H9 (cell line): Measurements from ENCODE around the gene PGR. TPM values are rescaled to one million over a fixed set of nuclear protein-coding genes. Genes with fewer than 3 reads are reported as not detected.

Experiments used
- DNase-seq: peaks from one replicate; pipeline ENCODE4 v3.0.0-alpha.2; 2017
- H2AFZ ChIP-seq: one replicate; pipeline ENCODE4 v1.6.1; 2013; ENCODE audit warnings: mild to moderate bottlenecking, low read length, control low read depth, moderate library complexity
- H2AK5ac ChIP-seq: 2 replicates; pipeline ENCODE4 v1.6.1; 2013; ENCODE audit warnings: low read length, control low read depth, mixed read lengths; ENCODE audit not compliant: insufficient read length
- H2BK120ac ChIP-seq: one replicate; pipeline ENCODE4 v1.6.1; 2013; ENCODE audit warnings: low read depth, mild to moderate bottlenecking, low read length, control low read depth, inconsistent platforms; ENCODE audit not compliant: poor library complexity, severe bottlenecking
- H2BK12ac ChIP-seq: 2 replicates; pipeline ENCODE4 v1.6.1; 2013; ENCODE audit warnings: low read length, control low read depth, mixed read lengths, low read depth; ENCODE audit not compliant: insufficient read length
- H2BK15ac ChIP-seq: 2 replicates; pipeline ENCODE4 v1.6.1; 2013; ENCODE audit warnings: low read depth, low read length, control low read depth
- H2BK20ac ChIP-seq: one replicate; pipeline ENCODE4 v1.6.1; 2013; ENCODE audit warnings: low read depth, mild to moderate bottlenecking, low read length, control low read depth, inconsistent platforms; ENCODE audit not compliant: poor library complexity, severe bottlenecking
- H2BK5ac ChIP-seq: 2 replicates; pipeline ENCODE4 v1.6.1; 2013; ENCODE audit warnings: low read length, control low read depth, mixed read lengths; ENCODE audit not compliant: insufficient read length
- H3K14ac ChIP-seq: 2 replicates; pipeline ENCODE4 v1.6.1; 2013; ENCODE audit warnings: low read length, control low read depth; ENCODE audit not compliant: insufficient read depth
- H3K18ac ChIP-seq: 2 replicates; pipeline ENCODE4 v1.6.1; 2013; ENCODE audit warnings: low read depth, mild to moderate bottlenecking, mixed read lengths, low read length, control low read depth; ENCODE audit not compliant: insufficient read length
- H3K23ac ChIP-seq: 2 replicates; pipeline ENCODE4 v1.6.1; 2013; ENCODE audit warnings: low read length, control low read depth, mixed read lengths, low read depth; ENCODE audit not compliant: insufficient read length
- H3K23me2 ChIP-seq: 2 replicates; pipeline ENCODE4 v1.6.1; 2013; ENCODE audit warnings: low read depth, mild to moderate bottlenecking, mixed read lengths, low read length, control low read depth; ENCODE audit not compliant: insufficient read length, poor library complexity, severe bottlenecking
- H3K27ac ChIP-seq: 2 replicates; pipeline ENCODE4 v1.5.1; 2013; ENCODE audit warnings: low read length, control low read depth, mixed read lengths, low read depth; ENCODE audit not compliant: insufficient read length
- H3K27me3 ChIP-seq: 2 replicates; pipeline ENCODE4 v1.6.1; 2013; ENCODE audit warnings: low read length, control low read depth, inconsistent platforms; ENCODE audit not compliant: insufficient read depth
- H3K4ac ChIP-seq: 2 replicates; pipeline ENCODE4 v1.6.1; 2013; ENCODE audit warnings: low read depth, mild to moderate bottlenecking, control low read depth, inconsistent platforms, low read length, moderate library complexity
- H3K4me1 ChIP-seq: 2 replicates; pipeline ENCODE4 v1.6.1; 2013; ENCODE audit warnings: low read length, control low read depth, inconsistent platforms; ENCODE audit not compliant: insufficient read depth
- H3K4me2 ChIP-seq: 2 replicates; pipeline ENCODE4 v1.6.1; 2013; ENCODE audit warnings: low read length, control low read depth, mixed read lengths; ENCODE audit not compliant: insufficient read length, insufficient read depth
- H3K56ac ChIP-seq: 2 replicates; pipeline ENCODE4 v1.6.1; 2013; ENCODE audit warnings: low read depth, mild to moderate bottlenecking, mixed read lengths, low read length, control low read depth; ENCODE audit not compliant: insufficient read length
- H3K79me1 ChIP-seq: 2 replicates; pipeline ENCODE4 v1.6.1; 2013; ENCODE audit warnings: low read depth, mild to moderate bottlenecking, moderate library complexity, low read length, control low read depth, inconsistent platforms; ENCODE audit not compliant: insufficient read depth, poor library complexity, severe bottlenecking
- H3K79me2 ChIP-seq: 2 replicates; pipeline ENCODE4 v1.6.1; 2013; ENCODE audit warnings: low read length, control low read depth, inconsistent platforms; ENCODE audit not compliant: insufficient read depth
- H3K9ac ChIP-seq: 2 replicates; pipeline ENCODE4 v1.6.1; 2013; ENCODE audit warnings: low read length, control low read depth, mixed read lengths; ENCODE audit not compliant: insufficient read length; ENCODE audit errors: extremely low read depth
- H3K9me3 ChIP-seq: one replicate; pipeline ENCODE4 v1.6.1; 2013; ENCODE audit warnings: low read depth, low read length, inconsistent platforms; ENCODE audit not compliant: control insufficient read depth
- H3T11ph ChIP-seq: one replicate; pipeline ENCODE4 v1.6.1; 2013; ENCODE audit warnings: mild to moderate bottlenecking, low read length, control low read depth, inconsistent platforms
- H4K20me1 ChIP-seq: one replicate; pipeline ENCODE4 v1.6.1; 2013; ENCODE audit not compliant: control insufficient read depth, insufficient read length, insufficient read depth
- H4K5ac ChIP-seq: 2 replicates; pipeline ENCODE4 v1.6.1; 2013; ENCODE audit warnings: low read depth, mild to moderate bottlenecking, mixed read lengths, low read length, control low read depth; ENCODE audit not compliant: insufficient read length
- H4K8ac ChIP-seq: replicated peaks from 2 replicates; pipeline ENCODE4 v1.6.1; 2013; ENCODE audit warnings: low read length, control low read depth, mixed read lengths, low read depth; ENCODE audit not compliant: insufficient read length
- H4K91ac ChIP-seq: 2 replicates; pipeline ENCODE4 v1.6.1; 2013; ENCODE audit warnings: low read depth, mild to moderate bottlenecking, moderate library complexity, mixed read lengths, low read length, control low read depth; ENCODE audit not compliant: insufficient read length
- H3K27ac Mint-ChIP-seq, 3 experiments: 2 replicates in 2 of 3; 3 replicates in 1 of 3; pipeline ENCODE4 v1.8.0; 2020 to 2021; ENCODE audit warnings: mixed read lengths in 3 of 3, mild to moderate bottlenecking in 1 of 3, moderate library complexity in 1 of 3
- H3K27me3 Mint-ChIP-seq: 2 replicates; pipeline ENCODE4 v1.8.0; 2021; ENCODE audit warnings: low read depth, mild to moderate bottlenecking, moderate library complexity, mixed read lengths
- H3K36me3 Mint-ChIP-seq, 3 experiments: 2 replicates in 2 of 3; 3 replicates in 1 of 3; pipeline ENCODE4 v1.8.0; 2020 to 2021; ENCODE audit warnings: low read depth in 3 of 3, mixed read lengths in 3 of 3; ENCODE audit not compliant: insufficient read depth in 1 of 3
- H3K4me1 Mint-ChIP-seq, 2 experiments: 2 replicates each; pipeline ENCODE4 v1.8.0; 2020; ENCODE audit warnings: mixed read lengths in 2 of 2
- H3K4me3 Mint-ChIP-seq, 2 experiments: 2 replicates in 1 of 2; 3 replicates in 1 of 2; pipeline ENCODE4 v1.8.0; 2020 to 2021; ENCODE audit warnings: mild to moderate bottlenecking in 2 of 2, mixed read lengths in 2 of 2, moderate library complexity in 1 of 2
- H3K9me3 Mint-ChIP-seq, 2 experiments: 2 replicates in 1 of 2; 3 replicates in 1 of 2; pipeline ENCODE4 v1.8.0; 2020; ENCODE audit warnings: mild to moderate bottlenecking in 2 of 2, mixed read lengths in 2 of 2, moderate library complexity in 1 of 2
- CTCF ChIP-seq: fragments of 200-600 bp; sonication (generic); conservative IDR thresholded peaks from 3 replicates; pipeline ENCODE4 v1.8.0; 2021; ENCODE audit warnings: antibody characterized with exemption, mild to moderate bottlenecking
- WGBS: extraction: QIAGEN DNeasy Blood & Tissue Kit; methylation state at CpG from one replicate; pipeline ENCODE4 v1.1.7; 2013; ENCODE audit warnings: missing lambda C conversion rate, low lambda C conversion rate, mixed read lengths; ENCODE audit not compliant: insufficient read length; ENCODE audit errors: extremely low coverage; 5-methylcytosine and 5-hydroxymethylcytosine counted together
- total RNA-seq: library from RNA; stranded (reverse); gene quantifications from 2 replicates; pipeline ENCODE4 v1.2.1, GENCODE V29; 2021

The PGR gene
- total RNA-seq, 1 experiment from 2014 or later = 0.02 TPM

GRCh38 chr11:100999756-101000155 lies 129.9 kb downstream of the PGR start:
- Histone ChIP-seq H3K56ac (no peak overlapping the region), H3K27ac (no peak overlapping the region), H2BK12ac (no peak overlapping the region), H3K4ac (no peak overlapping the region), H3K23me2 (no peaks in the 10 kb centered on the region), H3K79me2 (no peaks in the 10 kb centered on the region), H2BK5ac (no peak overlapping the region), H2BK120ac (no peak overlapping the region), H4K91ac (no peak overlapping the region), H2BK15ac (no peak overlapping the region), H3K23ac (no peak overlapping the region), H2AFZ (no peak overlapping the region), H2AK5ac (no peak overlapping the region), H4K8ac (no peak overlapping the region), H3T11ph (no peak overlapping the region), H3K27me3 (no peaks in the 10 kb centered on the region), H3K4me1 (no peaks in the 10 kb centered on the region), H4K5ac (no peak overlapping the region), H3K18ac (no peak overlapping the region), H4K20me1 (no peaks in the 10 kb centered on the region), H3K9ac (no peak overlapping the region), H3K9me3 (no peaks in the 10 kb centered on the region), H3K79me1 (no peaks in the 10 kb centered on the region), H2BK20ac (no peak overlapping the region), H3K14ac (no peak overlapping the region), H3K4me2 (no peak overlapping the region)
- Mint-ChIP-seq H3K27me3 (no peaks in the 10 kb centered on the region; the same call in 1 of the 2 replicates), H3K9me3 (no peaks in the 10 kb centered on the region), H3K27ac (no peak overlapping the region), H3K36me3 (no peaks in the 10 kb centered on the region), H3K4me3 (no peak overlapping the region), H3K4me1 (peaks cover 7% of the 10 kb centered on the region in 2 experiments; a peak in 3 of 4 replicates)
- TF ChIP-seq CTCF = no peak
- no CpG with 5 or more reads among the region's 1 CpG for WGBS
- no peak for DNase-seq
